Activated CD8-positive, alpha-beta memory T cell treated with anti-CD3 and anti-CD28 coated beads for 48 hours (primary cell): ENCODE results near the gene ABCC4.
"Not testable (repeated sequence)": the region's sequence is repeated elsewhere in the genome, so short reads cannot be mapped to it uniquely, and the experiment has no call there.

Experiments
- DNase-seq, 3 experiments: peaks; one replicate each; pipeline ENCODE4 v3.0.0-alpha.2; 2020; ENCODE audit warnings: low read depth in 2 of 3, low spot score in 2 of 3

The ABCC4 gene

DNA sequence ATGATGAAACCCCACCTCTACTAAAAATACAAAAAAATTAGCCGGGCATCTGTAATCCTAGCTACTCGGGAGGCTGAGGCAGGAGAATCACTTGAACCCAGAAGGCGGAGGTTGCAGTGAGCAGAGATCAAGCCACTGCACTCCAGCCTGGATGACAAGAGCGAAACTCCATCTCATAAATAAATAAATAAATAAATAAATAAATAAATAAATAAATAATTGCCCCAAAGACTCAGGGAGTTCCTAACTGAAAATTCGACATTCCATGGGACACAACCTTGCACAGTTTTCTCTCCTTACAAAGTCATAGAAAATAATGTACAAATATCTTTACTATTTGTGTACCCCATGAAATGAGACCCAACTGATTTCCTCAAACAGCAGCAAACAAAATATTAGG lies 134.2 kb downstream of the ABCC4 start:
- DNase-seq: not testable (repeated sequence)

DNA sequence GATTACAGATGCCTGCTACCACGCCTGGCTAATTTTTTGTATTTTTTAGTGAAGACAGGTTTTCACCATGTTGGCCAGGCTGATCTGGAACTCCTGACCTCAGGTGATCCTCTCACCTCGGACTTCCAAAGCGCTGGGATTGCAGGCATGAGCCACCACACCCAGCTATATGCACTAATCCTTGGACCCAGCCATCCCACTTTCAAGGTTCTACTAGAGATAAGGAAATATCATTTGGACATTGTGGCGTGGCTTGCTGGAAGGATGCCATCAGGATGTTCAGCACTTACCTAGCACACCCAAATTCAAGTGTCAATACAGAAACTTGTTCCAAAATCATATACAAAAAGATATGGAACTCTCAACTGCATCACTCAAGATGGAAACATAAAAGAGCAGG lies 136.4 kb downstream of the ABCC4 start:
- DNase-seq: no peak

DNA sequence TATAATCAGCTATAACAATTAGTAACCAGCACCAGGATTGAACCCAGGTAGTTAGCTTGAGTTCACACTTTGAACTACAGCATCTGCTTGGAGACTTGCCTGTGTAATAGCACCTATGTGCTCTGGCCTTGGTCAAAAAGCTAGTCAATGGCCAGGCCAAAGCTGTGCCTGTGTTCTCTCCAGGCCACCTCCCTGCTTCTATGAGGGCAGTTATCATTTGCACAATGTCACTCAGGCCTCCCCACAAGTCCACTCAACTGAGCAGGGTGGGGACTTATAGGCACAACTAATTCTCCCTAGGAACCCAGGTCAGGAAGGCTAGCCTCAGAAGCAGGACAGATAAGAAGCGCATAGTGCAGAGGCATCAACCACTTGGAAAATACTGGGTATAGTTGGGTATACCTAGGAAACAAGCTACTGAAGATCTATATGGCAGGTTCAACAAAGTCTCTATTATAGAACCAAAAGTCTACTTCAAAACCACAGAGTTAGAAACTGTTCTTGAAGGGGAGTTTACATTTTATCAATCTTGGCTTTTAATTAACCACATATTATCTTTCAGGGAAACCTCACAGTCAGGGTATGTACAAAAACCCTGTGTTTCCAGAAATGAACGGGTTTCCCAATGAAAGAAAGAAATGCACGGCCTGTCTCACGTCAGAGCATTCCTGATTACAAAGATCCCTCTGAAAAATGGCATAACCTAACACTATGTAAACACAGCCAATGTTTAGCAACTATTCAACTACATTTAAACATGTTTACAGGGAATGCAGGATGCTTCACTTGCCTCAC lies 140.9 kb downstream of the ABCC4 start:
- DNase-seq: no peak

DNA sequence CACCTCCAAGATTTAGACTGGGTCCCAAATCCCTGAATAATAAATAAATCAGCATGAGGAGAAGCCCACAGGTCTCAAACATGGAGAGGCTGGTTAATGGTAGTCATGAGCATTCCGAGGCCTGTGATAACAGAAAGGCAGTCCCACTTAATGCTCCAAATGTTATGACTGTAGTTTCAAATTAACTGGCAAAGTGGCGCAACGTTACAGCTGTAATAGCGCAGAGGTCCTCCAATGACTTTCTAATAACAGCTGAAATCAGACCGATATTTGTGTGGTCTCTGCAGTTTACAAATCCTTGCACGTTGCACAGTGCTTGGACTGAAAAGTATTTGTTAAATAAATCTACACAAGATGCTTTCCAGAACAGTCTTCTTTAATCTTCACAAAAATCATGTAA lies 141.8 kb downstream of the ABCC4 start:
- no peak for DNase-seq

DNA sequence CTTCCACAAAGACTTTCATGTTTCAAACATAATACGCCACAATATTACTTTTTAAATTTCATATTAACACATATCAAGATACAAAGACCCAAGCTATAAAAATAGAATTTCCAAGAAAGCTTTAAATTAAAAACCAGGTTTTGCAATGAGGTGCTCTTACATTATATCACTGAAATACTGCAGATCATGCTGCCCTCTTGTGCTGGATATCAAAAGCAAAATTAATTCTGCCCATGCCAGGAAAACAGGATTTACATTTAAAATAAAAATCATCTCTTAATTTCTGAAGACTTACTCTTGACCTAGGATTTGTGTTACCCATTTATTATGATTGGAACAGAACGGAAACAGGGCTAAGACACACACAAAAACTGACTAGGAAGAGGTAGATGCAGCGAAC lies 145.0 kb downstream of the ABCC4 start:
- DNase-seq: no peak

DNA sequence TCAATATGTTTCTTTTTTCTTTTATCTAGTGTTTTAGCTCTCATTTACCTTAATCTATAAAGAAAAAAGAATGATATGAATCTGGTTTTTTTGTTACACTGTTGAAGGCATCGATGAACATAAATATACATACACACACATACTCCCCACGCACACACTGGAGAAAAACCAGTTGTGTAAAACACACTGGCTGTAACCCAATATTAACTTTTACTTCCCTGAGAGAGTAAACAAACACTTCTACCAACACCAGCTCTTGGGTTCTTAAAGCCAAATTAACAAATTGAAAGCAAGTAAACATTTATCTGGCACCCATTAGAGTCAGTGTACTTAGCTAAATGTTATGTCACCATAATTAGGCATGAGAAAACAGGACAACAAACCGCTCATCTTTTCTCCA lies 145.7 kb downstream of the ABCC4 start:
- DNase-seq: no peak

DNA sequence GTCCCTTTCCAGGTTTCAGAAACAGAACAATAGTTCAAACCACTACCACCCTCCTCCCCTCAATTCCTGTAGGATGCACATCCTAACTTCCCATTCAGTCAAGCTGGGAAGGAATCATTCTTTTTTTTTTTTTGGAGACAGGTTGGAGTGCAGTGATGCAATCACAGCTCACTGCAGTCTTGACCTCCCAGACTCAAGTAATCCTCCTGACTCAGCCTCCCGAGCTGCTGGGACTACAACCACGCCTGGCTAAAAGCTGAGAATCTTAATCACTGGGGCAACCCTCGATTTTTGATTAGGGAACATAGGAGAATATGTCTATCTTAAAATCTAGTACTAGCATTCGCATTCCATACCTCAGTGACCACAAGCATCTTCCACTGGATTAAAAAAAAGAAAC lies 146.2 kb downstream of the ABCC4 start:
- no peak for DNase-seq

DNA sequence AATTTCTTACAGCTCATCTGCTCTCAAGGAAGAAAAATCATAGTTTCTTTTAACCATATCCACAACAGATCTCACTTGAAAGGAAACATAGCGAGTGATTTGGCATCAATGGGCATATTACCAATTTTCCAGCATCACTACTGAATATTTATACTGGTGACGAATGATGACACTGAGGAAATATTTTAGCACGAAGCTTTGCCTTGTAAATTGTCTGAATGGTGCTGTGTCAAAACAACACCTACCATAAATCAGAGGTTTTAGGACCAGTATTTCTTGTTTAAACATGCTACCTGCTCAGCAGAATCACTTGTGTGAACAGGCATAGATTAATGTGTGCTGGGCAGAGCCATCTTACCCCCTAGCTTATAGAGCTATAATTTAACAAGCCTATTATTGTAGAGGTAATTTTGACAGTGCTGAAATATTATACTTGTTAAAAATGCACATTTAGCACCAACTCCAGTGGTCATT lies 146.8 kb downstream of the ABCC4 start:
- DNase-seq: no peak

DNA sequence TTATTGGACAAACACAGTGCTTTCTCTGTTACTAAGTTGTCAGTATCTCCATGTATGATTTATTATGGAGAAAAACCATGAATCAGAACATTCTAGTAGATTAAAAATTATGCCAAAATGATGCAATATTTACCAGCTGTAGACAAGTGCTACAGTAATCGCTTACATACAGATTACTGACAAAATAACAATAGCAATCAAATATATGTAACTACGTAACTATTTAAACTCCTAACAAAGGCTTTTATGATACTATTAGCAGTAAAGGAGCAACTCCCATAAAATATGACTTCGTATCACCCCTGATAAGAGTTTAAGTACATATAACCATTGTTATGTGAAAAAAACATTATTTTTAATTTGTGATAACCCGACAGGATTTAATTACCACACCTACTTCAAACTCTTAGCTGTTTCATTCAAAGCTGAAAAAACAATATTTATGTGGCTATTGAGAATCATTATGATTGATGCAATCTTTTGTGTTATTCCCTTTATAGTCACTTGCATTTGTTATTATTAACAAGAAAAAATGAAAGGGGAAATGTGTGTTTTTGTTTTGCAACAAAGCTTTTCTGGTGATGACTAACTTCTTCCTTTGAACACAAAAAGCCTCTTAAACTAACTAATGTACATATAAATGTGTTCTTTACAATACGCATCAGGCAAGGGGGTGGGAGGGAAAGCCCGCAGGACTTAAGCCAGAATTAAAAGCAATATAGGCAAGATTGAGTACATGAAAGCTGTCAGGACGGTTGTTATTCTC lies 147.4 kb downstream of the ABCC4 start:
- DNase-seq: no peak

DNA sequence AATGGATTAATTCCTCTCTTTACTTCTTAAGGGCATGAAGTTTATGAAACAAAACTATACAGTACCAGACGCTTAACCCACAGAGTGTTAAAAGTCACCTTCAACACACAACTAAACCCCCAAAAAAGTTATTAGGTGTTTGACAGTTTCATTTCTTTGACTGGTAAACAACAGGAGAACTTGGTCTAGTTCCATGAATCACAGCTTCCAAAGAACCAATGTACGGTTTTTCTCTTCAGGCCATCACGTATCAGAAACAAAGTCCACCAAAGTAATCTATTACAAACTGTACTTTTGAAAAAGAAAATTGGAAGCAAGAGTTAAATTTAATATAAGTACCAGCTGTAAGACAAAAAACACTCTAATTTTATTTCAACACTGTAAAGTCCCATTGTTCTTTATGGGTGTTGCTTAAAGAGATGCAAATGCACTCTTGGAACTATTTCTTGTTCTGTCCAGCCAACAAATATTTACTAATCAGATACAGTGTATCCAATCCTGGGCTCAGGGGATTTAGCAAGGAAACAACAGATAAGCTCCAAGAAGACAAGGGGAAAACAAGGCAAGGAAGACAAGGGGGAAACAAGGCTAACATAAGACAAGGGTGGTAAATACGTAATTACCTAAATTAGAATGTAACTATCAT lies 149.2 kb downstream of the ABCC4 start:
- DNase-seq: no peak

DNA sequence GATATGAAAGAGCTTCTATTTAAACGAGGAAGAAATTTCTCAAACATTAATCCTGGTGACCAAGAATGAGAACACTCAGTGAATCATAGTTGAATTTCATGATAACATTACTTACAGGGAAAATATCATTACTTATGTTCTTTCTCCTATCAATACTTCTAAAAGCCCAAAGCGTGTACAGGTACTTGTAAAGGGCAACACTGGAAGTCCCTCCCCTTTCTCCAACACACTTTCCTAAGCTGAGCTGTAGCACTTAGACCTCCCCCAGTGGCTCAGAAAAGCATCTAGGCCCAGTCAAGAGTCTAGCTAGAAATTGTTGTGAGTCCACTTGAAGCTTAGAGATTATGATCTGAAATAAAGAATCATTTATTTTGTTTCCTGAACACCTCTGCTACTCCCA lies 150.7 kb downstream of the ABCC4 start:
- no peak for DNase-seq

DNA sequence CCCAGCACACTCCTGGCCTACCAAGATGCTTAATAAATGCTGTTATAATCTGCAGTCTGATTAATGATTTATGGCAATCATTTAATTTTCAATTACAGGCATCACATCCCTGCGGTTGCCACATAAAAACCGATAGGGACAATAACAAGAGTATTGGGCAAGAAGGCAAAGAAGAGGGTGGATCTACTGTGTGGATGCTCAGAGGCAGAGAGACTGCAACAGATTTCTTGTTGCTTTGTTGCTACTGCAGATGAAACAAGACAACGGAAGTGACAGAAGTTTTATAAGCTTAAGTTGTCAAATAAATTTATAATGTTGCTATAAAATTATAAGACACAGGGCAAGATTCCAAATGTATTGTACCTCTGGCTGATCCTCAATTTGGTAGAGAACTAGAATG lies 154.8 kb downstream of the ABCC4 start:
- no peak for DNase-seq

DNA sequence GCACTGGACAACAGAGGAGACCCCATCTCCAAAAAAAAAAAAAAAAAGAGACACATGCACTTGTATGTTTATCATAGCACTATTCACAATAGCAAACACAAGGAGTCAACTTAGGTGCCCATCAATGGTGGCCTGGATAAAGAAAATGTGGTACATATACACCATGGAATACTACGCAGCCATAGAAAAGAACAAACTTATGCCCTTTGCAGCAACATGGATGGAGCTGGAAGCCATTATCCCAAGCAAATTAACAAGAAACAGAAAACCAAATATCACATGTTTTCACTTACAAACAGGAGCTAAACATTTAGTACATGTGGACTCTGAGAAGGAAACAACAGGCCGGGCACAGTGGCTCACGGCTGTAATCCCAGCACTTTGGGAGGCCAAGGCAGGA lies 155.7 kb downstream of the ABCC4 start:
- no peak for DNase-seq

DNA sequence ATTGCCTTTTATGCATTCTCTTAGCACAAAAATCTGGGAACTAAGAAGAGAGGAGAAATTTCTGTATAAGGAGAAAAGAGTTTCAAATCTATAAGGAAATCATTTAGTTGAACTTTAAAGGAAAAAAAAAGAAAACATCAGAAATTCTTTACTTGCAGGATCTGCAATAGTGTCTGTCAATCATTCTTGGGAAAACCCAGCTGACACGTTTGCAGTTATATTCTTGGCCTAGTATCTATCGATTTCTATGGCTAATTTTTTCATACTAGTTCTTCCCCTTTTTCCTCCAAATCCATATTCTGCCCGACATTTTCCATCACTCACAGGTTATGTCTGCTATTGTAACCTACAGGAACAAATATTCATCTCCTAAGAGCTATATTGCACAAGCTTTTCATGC lies 160.7 kb downstream of the ABCC4 start:
- DNase-seq: no peak

DNA sequence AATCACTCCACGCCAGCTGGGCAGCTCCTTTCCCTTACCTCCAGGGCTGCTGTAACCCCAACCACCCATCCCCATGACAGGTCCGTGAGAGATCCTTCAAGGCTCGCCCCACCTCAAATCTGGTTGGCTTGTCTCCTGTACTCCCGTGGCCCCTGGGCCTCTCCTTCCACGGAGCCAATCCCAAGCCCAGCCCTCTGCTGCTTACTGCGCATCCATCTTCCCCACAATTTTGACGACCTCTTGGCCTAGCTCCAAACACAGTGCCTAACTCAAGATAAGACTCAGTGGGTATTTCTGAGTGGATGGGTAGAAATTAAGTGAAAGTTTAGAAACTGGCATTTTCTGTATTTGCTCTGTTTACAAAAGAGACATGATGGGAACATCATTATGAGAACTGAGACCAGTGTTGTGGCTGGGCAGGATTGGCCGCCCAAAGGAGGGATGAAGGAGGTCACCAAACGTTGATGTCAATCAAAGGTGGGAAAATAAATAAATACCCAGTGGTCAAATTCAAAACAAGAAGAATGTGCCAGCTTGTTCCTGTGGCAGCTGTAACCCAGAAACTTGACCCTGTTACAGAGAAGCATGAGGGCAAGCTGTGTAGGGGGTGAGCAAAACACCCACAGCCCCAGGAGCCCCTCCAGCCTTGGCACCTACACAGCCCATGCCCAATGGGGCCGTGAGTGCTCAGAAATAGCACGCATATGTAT lies 162.2 kb downstream of the ABCC4 start:
- no peak for DNase-seq

DNA sequence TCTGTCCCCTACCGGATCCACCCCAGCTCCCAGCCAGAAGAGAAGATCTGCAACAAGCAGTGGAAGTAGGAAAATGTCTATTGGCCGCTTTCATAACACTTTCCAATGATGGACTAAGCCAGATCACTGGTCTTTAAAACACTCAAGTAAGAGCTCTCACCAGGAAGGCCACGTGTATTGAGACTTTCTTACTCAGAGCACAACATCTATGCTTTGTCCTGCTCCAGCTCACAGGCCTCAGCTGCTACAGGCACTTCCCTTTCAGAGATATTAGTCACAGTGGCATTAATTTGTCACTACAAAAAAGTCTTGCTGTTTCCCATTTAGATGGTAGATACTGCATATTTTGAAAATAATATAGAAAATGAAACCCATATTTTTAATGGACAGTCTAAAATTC lies 164.2 kb downstream of the ABCC4 start:
- DNase-seq: no peak

DNA sequence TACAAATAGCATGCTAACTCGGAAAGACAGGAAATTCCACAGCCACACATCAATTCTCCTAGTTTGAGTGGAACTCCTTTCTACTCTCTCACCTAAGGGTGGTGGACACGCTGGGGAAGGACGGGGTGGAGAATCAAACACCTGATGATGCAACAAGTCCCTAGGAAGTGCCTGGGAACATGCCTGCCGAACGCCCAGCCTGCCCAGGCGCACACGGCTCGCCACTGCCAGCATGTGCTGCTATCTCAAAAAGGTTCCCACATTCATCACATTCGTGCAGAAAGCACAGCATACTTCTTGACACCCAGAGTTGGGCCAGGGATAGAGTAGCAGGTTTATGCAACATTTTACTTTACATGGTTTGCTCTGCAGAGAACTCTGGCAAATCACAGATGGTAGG lies 164.6 kb downstream of the ABCC4 start:
- no peak for DNase-seq

DNA sequence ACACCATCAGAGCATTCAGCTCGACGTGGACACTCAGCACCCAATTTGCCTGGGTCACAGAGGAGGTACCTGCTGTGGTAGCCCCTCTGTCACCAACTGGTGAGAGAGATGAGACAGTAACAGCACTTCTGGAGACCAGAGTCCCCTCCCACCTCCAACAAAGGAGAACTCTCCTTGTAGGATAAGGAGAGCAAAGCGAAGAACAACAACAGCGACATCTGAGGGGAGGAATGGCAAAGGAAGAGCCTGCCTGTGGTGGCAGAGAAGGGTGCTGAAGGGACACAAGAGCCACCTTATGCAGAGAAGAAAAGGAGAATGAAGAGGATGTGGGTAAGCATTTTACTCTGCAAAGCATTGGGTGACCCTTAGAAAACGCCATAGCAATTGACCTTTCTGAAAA lies 167.8 kb downstream of the ABCC4 start:
- DNase-seq: no peak

DNA sequence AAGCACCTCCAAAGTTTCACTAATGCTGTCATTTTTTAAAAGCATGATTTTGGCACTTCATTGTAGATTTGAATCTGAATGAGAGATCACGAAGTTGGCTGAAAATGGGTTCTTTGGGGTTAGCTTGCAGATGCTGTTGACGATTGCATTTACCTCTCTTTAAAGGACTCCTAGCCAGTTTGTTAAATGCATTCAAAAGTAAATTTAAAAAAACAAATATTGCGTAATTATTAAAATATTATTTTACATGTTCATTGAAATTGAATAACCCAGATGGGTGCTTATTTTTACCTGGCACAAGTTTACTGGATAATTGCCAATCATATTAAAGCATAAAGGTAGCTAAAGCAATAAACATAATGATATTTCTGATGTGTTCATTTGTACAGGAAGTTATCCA lies 172.2 kb downstream of the ABCC4 start:
- DNase-seq: no peak

DNA sequence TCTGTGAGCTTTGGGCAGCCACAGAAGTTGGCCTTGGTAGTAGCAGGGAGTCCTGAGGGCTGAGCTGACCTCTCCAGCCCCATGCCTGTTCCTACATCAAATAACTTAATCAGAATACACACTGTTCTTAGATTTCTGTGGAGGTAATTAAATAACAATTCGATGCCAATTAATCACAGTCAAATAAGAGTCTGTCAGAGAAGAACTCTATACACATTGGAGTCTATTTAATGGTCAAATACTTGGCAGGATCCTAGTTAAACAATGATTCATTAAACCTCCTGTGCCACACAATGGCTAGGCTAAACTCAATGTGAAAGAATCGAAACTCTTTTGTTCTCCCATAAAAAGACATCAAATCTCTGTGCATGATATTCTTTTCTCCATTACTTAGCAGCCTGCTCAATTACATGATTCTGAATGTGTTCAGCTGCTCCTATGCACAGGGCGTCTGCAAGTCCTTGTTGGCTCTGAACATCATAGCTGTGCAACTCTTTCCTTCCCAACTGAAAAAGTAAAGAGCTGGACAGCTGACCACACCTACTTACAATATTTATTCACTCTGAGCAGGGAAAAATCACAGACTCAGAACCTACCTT lies 173.1 kb downstream of the ABCC4 start:
- no peak for DNase-seq

DNA sequence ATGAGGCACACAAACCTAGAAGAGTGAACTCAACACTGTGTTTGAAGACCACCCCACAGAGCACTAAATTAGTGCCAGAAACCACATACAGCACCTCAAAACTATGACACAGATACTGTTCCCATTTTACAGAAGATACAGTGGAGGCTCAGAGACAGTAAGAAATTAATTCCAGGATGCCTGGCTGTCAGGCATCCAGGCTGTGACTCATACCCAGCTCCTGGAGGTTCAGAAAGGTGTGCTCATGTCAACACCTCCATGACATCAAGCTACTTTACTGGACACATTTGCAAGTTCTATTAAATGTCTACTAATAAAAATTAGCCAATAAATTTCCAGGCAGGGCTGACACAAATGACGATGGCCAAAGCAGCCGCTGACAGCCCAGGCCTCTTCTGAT lies 176.3 kb downstream of the ABCC4 start:
- no peak for DNase-seq
